Left forelimb (tissue), 1 donor: ENCODE measurements around the gene NAALADL2.
"Not testable (repeated sequence)": the region's sequence is repeated elsewhere in the genome, so short reads cannot be mapped to it uniquely, and the experiment has no call there.

ENCODE experiments used
- DNase-seq: peaks from one replicate; pipeline ENCODE4 v3.0.0-alpha.2; 2018; ENCODE audit warnings: low spot score

The NAALADL2 gene

GRCh38 chr3:175370426-175370825 is 511.3 kb downstream of the NAALADL2 start:
- not testable (repeated sequence) for DNase-seq

- DNase-seq, result not testable (repeated sequence)
Measured at GRCh38 chr3:175371187-175371586, 512.1 kb downstream of the NAALADL2 start.

- DNase-seq, result no peak
Measured at GRCh38 chr3:175374705-175375104, 515.6 kb downstream of the NAALADL2 start.

- DNase-seq, result no peak
Measured at GRCh38 chr3:175378348-175378747, 519.2 kb downstream of the NAALADL2 start.

- DNase-seq, result no peak
Measured at GRCh38 chr3:175381685-175382084, 522.6 kb downstream of the NAALADL2 start.

- DNase-seq, result no peak
Measured at GRCh38 chr3:175383371-175383770, 524.2 kb downstream of the NAALADL2 start.

- DNase-seq, result no peak
Measured at GRCh38 chr3:175383813-175384212, 524.7 kb downstream of the NAALADL2 start.

- no peak for DNase-seq
Measured at GRCh38 chr3:175384569-175384968, 525.4 kb downstream of the NAALADL2 start.

GRCh38 chr3:175386630-175387029 is 527.5 kb downstream of the NAALADL2 start:
- no peak for DNase-seq

GRCh38 chr3:175389560-175389959 is 530.4 kb downstream of the NAALADL2 start:
- no peak for DNase-seq

- no peak for DNase-seq
Measured at GRCh38 chr3:175391601-175392000, 532.5 kb downstream of the NAALADL2 start.

GRCh38 chr3:175392653-175393052 is 533.5 kb downstream of the NAALADL2 start:
- no peak for DNase-seq

GRCh38 chr3:175397372-175397771 is 538.2 kb downstream of the NAALADL2 start:
- DNase-seq, result no peak

- no peak for DNase-seq
Measured at GRCh38 chr3:175398676-175399075, 539.5 kb downstream of the NAALADL2 start.

GRCh38 chr3:175399156-175399840 is 540.2 kb downstream of the NAALADL2 start:
- DNase-seq, result no peak

- DNase-seq, result no peak
Measured at GRCh38 chr3:175404027-175404426, 544.9 kb downstream of the NAALADL2 start.

GRCh38 chr3:175404621-175405020 is 545.5 kb downstream of the NAALADL2 start:
- DNase-seq, result no peak

- no peak for DNase-seq
Measured at GRCh38 chr3:175410251-175410650, 551.1 kb downstream of the NAALADL2 start.

- DNase-seq, result no peak
Measured at GRCh38 chr3:175411405-175411804, 552.3 kb downstream of the NAALADL2 start.

GRCh38 chr3:175411946-175412345 is 552.8 kb downstream of the NAALADL2 start:
- DNase-seq, result no peak

GRCh38 chr3:175413926-175414325 is 554.8 kb downstream of the NAALADL2 start:
- no peak for DNase-seq

- DNase-seq, result no peak
Measured at GRCh38 chr3:175416600-175416999, 557.5 kb downstream of the NAALADL2 start.

- DNase-seq, result no peak
Measured at GRCh38 chr3:175417426-175417825, 558.3 kb downstream of the NAALADL2 start.

GRCh38 chr3:175421902-175422301 is 562.8 kb downstream of the NAALADL2 start:
- DNase-seq, result no peak
